Naive thymus-derived CD8-positive, alpha-beta T cell (primary cell): ENCODE measurements around the gene PRKCSH. TPM values are rescaled to one million over a fixed set of nuclear protein-coding genes. Genes with fewer than 3 reads are reported as not detected.
"Not testable (repeated sequence)": the region's sequence is repeated elsewhere in the genome, so short reads cannot be mapped to it uniquely, and the experiment has no call there.

Source experiments
- ATAC-seq, 2 donors: fragments of 150-1000 bp; cut with Tn5 transposase in 1 of 2; sonication (Bioruptor Pico), chemical (Tn5 transposase) in 1 of 2; 1 replicate in 1 of 2; 2 replicates in 1 of 2; pipeline ENCODE4 v1.10.0; 2021; ENCODE audit warnings: mild to moderate bottlenecking in 2 of 2, moderate library complexity in 2 of 2
- POLR2A ChIA-PET: fragments of 350-600 bp; sonication (Branson Sonifier 250); formaldehyde crosslinking; loops from one replicate; lab custom pipeline; 2021; ENCODE audit warnings: antibody characterized with exemption; lab: Charles Lee
- DNase-seq, 10 donors: peaks; one replicate each; pipeline versions ENCODE4 v3.0.0 to v3.0.0-alpha.2; 2020 to 2022
- H3K27ac Mint-ChIP-seq, 10 donors: one replicate each; pipeline ENCODE4 v1.8.0; 2020 to 2022; ENCODE audit warnings: mild to moderate bottlenecking in 10 of 10, mixed read lengths in 10 of 10, moderate library complexity in 4 of 10, inconsistent platforms in 1 of 10
- H3K27me3 Mint-ChIP-seq, 5 donors: one replicate each; pipeline ENCODE4 v1.8.0; 2021 to 2022; ENCODE audit warnings: mixed read lengths in 5 of 5
- H3K36me3 Mint-ChIP-seq, 3 donors: one replicate each; pipeline ENCODE4 v1.8.0; 2020 to 2022; ENCODE audit warnings: mixed read lengths in 3 of 3, mild to moderate bottlenecking in 2 of 3, inconsistent platforms in 1 of 3
- H3K4me1 Mint-ChIP-seq, 4 donors: one replicate each; pipeline ENCODE4 v1.8.0; 2021 to 2022; ENCODE audit warnings: mixed read lengths in 4 of 4
- H3K4me3 Mint-ChIP-seq, 10 donors: one replicate each; pipeline ENCODE4 v1.8.0; 2020 to 2022; ENCODE audit warnings: mild to moderate bottlenecking in 10 of 10, mixed read lengths in 10 of 10, moderate library complexity in 6 of 10, inconsistent platforms in 1 of 10
- H3K9me3 Mint-ChIP-seq, 9 donors: one replicate each; pipeline ENCODE4 v1.8.0; 2020 to 2022; ENCODE audit warnings: mixed read lengths in 9 of 9, mild to moderate bottlenecking in 3 of 9, inconsistent platforms in 1 of 9, moderate library complexity in 1 of 9
- polyA plus RNA-seq, 3 donors: library from polyadenylated mRNA; unstranded; fragments of 300-500 nt; fragmentation: Illumina TruSeq; gene quantifications; one replicate each; pipeline ENCODE4 v1.2.3, GENCODE V29; 2021
- total RNA-seq, 8 experiments: library from RNA in 2 of 8; stranded (reverse) in 2 of 8; gene quantifications; one replicate each; pipeline ENCODE4 v1.2.3 and lab custom pipeline; 2021 to 2026

The PRKCSH gene
- total and polyA plus RNA-seq, 5 experiments from 2014 or later, result 23.5 to 262 (median 58.7) TPM

DNA sequence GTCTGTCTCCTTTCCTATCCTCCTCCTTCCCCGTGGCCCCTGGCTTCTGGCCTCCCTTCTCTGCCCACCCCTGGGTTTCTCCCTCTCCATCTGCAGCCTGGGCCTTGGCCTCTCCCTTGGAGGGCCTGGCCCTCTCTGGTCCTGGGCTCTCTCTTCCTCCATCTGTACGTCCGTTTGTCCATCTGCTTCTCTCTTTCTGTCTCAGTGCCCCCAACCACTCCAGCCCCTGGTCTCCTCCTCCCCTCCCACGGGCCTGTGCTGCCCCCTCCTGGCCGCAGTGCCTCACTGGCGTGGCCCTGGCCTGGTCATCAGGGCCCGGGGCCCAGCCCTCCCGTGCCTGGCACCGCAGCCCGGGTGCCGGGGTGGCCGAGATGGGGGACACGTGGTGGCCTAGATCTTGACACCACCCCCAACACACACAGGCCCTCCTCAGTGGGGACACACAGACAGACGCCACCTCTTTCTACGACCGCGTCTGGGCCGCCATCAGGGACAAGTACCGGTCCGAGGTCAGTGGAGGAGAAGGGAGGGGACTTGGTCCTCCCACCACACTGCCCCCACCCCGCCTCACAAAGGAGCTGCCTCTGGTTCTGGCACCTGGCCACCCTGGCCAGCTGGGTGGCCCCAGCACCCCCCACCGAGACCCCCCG lies 11.3 kb downstream of the PRKCSH start:
- peak; percentile 46 to 70 for ATAC-seq

DNA sequence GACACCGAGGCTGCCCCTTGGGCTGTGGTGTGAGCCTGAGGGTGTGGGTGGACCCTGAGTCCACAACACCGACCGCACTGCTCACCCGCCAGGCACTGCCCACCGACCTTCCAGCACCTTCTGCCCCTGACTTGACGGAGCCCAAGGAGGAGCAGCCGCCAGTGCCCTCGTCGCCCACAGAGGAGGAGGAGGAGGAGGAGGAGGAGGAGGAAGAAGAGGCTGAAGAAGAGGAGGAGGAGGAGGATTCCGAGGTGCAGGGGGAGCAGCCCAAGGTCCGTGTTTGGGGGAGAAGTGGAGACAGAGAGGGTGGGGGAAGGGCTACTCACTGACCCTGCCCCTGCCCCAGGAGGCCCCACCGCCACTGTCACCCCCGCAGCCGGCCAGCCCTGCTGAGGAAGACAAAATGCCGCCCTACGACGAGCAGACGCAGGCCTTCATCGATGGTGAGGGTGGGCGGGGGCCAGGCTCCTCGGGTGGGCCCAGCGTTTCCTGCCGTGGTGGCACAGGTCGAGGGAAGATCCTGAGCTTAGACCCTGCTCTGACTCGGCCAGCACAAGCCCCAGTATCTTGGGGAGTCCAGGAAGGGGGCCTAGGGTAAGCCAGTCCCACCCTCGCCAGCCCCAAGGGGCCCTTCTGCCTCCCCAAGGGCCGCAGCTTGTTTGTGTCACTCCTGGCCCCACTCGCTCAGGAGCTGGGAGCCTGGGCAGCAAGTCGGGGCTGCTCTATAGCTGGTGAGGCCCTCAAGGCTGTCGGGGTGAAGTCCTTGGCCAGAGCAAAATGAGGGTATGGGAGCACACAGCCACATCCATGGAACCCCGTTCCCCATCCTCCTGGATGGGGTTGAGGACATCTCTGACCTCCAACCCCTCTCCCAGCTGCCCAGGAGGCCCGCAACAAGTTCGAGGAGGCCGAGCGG lies 12.2 kb downstream of the PRKCSH start:
- POLR2A ChIA-PET, result no interaction called here
- Mint-ChIP-seq H3K4me3 (no peak overlapping the region), H3K4me1 (peaks cover 0 to 2% (median 0%) of the 10 kb centered on the region in 4 donors), H3K27ac (no peak overlapping the region), H3K9me3 (no peaks in the 10 kb centered on the region), H3K36me3 (peaks cover 0 to 52% (median 2%) of the 10 kb centered on the region in 3 donors), H3K27me3 (peaks cover 0 to 2% (median 0%) of the 10 kb centered on the region in 5 donors)
- ATAC-seq (no peak), DNase-seq (no peak)

More for the DNA sequence above, 11.3 kb downstream of the PRKCSH start:
- DNase-seq, result peak in 7 of 10 donors; percentile 31 to 75 (median 44)
- Mint-ChIP-seq H3K9me3 (no peaks in the 10 kb centered on the region), H3K27me3 (no peaks in the 10 kb centered on the region), H3K4me1 (peaks cover 2 to 7% (median 6%) of the 10 kb centered on the region in 4 donors), H3K4me3 (no peak overlapping the region), H3K36me3 (peaks cover 0 to 61% (median 5%) of the 10 kb centered on the region in 3 donors), H3K27ac (peak overlapping the region in 1 of 10 donors; percentile 15)
- POLR2A ChIA-PET, result no interaction called here

DNA sequence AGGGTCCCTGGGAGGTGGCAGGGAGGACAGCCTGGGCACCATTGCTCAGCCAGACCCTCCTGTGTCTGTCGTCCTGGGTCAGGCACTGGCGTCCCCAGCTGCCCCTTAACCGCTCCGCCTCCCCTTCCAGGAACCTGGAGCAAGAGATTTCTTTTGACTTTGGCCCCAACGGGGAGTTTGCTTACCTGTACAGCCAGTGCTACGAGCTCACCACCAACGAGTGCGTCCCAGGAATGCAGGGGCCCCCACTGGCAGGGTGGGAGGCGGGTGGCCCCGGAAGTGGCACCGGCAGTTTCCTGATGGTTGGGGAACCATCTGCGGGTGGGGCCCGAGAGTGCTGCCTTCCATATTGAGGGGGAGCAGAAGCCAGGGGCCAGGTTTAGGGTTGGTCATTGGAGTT lies 13.0 kb downstream of the PRKCSH start:
- Mint-ChIP-seq H3K27me3 (peaks cover 0 to 4% (median 0%) of the 10 kb centered on the region in 5 donors), H3K4me1 (peaks cover 0 to 5% (median 0%) of the 10 kb centered on the region in 4 donors), H3K36me3 (peaks cover 0 to 47% (median 2%) of the 10 kb centered on the region in 3 donors), H3K9me3 (no peaks in the 10 kb centered on the region), H3K4me3 (no peak overlapping the region), H3K27ac (no peak overlapping the region)
- no peak for ATAC-seq
- DNase-seq, result no peak
- POLR2A ChIA-PET, result no interaction called here

DNA sequence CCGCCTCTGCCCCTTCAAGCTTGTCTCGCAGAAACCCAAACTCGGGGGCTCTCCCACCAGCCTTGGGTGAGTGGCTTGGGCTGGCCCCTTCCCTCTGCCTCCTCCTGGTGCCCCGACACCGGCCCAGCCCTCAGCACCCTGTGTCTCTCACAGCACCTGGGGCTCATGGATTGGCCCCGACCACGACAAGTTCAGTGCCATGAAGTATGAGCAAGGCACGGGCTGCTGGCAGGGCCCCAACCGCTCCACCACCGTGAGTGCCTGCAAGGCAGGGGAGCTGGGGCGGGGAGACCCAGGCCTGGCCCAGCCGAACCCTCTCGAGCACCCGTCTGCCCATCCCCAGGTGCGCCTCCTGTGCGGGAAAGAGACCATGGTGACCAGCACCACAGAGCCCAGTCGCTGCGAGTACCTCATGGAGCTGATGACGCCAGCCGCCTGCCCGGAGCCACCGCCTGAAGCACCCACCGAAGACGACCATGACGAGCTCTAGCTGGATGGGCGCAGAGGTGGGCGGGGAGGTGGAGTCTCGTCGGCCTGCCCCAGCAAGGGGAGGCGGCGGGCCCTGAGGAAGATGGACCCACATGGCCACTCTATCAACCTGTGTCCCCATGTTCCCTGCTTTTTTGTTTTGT lies 13.6 kb downstream of the PRKCSH start:
- POLR2A ChIA-PET, result no interaction called here
- DNase-seq (no peak), ATAC-seq (no peak)
- Mint-ChIP-seq H3K27me3 (peaks cover 0 to 5% (median 0%) of the 10 kb centered on the region in 5 donors), H3K4me3 (no peak overlapping the region), H3K36me3 (peaks cover 0 to 42% (median 2%) of the 10 kb centered on the region in 3 donors), H3K4me1 (peaks cover 0 to 5% (median 0%) of the 10 kb centered on the region in 4 donors), H3K27ac (no peak overlapping the region), H3K9me3 (no peaks in the 10 kb centered on the region)

DNA sequence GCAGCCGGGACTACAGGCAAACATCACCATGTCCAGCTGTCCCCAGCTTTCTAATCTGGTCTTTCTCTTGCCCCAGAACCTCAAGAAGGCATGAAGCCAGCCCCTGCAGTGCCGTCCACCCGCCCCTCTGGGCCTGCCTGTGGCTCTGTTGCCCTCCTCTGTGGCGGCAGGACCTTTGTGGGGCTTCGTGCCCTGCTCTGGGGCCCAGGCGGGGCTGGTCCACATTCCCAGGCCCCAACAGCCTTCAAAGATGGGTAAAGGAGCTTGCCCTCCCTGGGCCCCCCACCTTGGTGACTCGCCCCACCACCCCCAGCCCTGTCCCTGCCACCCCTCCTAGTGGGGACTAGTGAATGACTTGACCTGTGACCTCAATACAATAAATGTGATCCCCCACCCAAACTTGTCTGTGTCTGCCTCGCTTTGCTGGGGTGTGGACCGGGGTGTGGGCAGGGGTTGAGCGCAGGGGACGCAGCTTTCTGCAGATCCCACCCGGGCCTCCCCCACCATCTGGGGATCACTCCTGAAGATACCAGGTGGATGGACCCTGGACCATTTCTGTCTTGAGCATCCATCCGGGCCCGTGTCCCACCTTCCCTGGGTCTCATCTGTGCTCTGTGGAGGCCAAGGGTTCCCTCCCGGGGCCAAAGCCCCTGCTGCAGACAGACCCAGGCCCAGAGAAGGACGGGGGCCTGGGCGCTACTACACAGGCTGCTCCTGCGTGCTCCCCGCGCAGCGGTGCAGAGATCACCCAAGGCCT lies 15.3 kb downstream of the PRKCSH start:
- Mint-ChIP-seq H3K27ac (no peak overlapping the region), H3K9me3 (no peaks in the 10 kb centered on the region), H3K4me3 (no peak overlapping the region), H3K27me3 (peaks cover 0 to 5% (median 0%) of the 10 kb centered on the region in 5 donors), H3K36me3 (peaks cover 0 to 28% (median 2%) of the 10 kb centered on the region in 3 donors), H3K4me1 (peaks cover 0 to 5% (median 0%) of the 10 kb centered on the region in 4 donors)
- ATAC-seq, result no peak
- no peak for DNase-seq
- POLR2A ChIA-PET, result no interaction called here

DNA sequence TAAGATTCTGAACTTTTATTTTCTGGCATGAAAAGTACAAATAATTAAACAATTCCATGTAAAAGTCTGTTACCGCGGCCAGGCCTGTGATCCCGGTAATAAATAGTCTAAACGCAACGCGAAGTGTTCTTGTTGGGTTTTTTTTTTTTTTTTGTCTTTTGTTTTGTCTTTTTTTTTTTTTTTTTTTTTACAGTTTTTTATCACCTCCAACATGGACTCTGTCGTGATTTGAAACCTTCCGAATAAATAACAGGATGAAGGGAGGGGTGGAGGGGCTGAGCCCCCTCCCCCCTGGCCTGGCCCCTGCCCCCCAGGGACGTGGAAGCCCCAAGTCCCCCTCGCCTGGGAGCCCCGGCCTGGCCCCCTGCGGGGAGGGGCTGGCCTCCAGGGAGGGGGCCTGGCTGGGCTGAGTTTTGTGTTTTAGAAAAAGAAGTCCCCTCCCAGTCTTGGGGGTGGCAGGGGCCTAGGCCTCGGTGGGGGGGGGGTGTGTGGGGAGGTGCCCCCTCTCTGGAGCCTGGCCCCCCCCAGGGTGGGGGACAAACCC lies 16.0 kb downstream of the PRKCSH start:
- no peaks in the 10 kb centered on the region for H3K9me3 Mint-ChIP-seq
- H3K4me3 Mint-ChIP-seq, result no peak overlapping the region
- H3K4me1 Mint-ChIP-seq, result peaks cover 0 to 5% (median 0%) of the 10 kb centered on the region in 4 donors
- no peak for ATAC-seq
- DNase-seq, result no peak
- no peak overlapping the region for H3K27ac Mint-ChIP-seq
- POLR2A ChIA-PET, result interaction anchor here (0.7 kb wide), 1 partner anchor 147 kb away, joined by 3 read pairs; no protein-coding TSS in a partner anchor
- peaks cover 0 to 5% (median 0%) of the 10 kb centered on the region in 5 donors for H3K27me3 Mint-ChIP-seq
- peaks cover 0 to 28% (median 2%) of the 10 kb centered on the region in 3 donors for H3K36me3 Mint-ChIP-seq

DNA sequence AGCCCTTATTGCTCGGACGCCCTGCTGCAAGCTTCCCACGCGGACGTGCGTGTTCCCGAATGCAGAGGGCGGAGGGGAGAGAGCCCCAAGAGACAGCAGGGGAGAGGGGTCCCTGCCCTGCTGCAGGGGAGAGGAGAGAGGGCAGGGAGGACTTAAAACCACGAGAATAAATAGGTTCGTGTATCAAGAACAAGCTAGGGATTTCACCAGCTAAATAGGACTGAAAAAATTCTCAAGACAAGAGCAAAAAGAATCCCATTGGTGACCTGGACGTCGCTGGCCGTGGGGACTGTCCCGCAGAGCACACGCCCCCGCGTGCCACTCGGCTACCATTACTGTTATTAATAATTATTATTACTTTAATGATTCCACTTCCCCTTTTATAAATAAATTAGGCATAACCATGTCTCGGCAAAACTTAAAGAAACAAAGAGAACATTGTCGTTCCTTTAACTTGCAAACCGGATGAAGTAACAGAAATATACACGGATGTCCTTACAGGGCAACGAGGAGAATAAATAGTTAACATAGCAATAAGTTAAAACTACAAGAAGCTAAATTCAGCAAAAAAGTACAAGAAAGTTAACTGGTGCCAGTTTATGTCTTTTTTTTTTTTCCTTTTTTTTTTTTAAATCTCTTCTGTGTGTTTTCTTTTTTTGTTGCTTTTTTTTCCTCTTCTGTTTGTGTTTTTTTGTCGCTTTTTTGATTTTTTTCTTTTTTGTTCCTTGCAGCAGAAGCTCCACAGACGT lies 16.6 kb downstream of the PRKCSH start:
- Mint-ChIP-seq H3K9me3 (no peaks in the 10 kb centered on the region), H3K4me1 (peaks cover 0 to 3% (median 0%) of the 10 kb centered on the region in 4 donors), H3K27me3 (peaks cover 0 to 5% (median 0%) of the 10 kb centered on the region in 5 donors), H3K36me3 (peaks cover 0 to 25% (median 2%) of the 10 kb centered on the region in 3 donors), H3K4me3 (no peak overlapping the region), H3K27ac (peak overlapping the region in 1 of 10 donors; percentile 47)
- ATAC-seq (no peak), DNase-seq (no peak)
- POLR2A ChIA-PET, result interaction anchor here (0.7 to 1.1 kb wide), 2 partner anchors 137 to 146 kb away, joined by 3 to 4 read pairs; no protein-coding TSS in a partner anchor

- Mint-ChIP-seq H3K27ac (peak overlapping the region in 1 of 10 donors; percentile 47), H3K36me3 (peaks cover 0 to 25% (median 2%) of the 10 kb centered on the region in 3 donors)
- ATAC-seq, result no peak
Measured at GRCh38 chr19:11452620-11453310, 17.3 kb downstream of the PRKCSH start.

GRCh38 chr19:11453468-11454341 lies 18.3 kb downstream of the PRKCSH start:
- ATAC-seq (peak; percentile 38 to 49), DNase-seq (peak in 1 of 10 donors; percentile 13)
- H3K27ac Mint-ChIP-seq, result no peak overlapping the region
- POLR2A ChIA-PET, result no interaction called here
- peaks cover 0 to 3% (median 1%) of the 10 kb centered on the region in 4 donors for H3K4me1 Mint-ChIP-seq
- no peaks in the 10 kb centered on the region for H3K9me3 Mint-ChIP-seq
- H3K36me3 Mint-ChIP-seq, result peaks cover 0 to 21% (median 2%) of the 10 kb centered on the region in 3 donors
- H3K4me3 Mint-ChIP-seq, result no peak overlapping the region
- peaks cover 0 to 13% (median 4%) of the 10 kb centered on the region in 5 donors for H3K27me3 Mint-ChIP-seq

More at GRCh38 chr19:11452620-11453310, 17.3 kb downstream of the PRKCSH start:
- DNase-seq, result no peak
- H3K9me3 Mint-ChIP-seq, result no peaks in the 10 kb centered on the region
- peaks cover 0 to 3% (median 0%) of the 10 kb centered on the region in 4 donors for H3K4me1 Mint-ChIP-seq
- POLR2A ChIA-PET, result interaction anchor here (1.1 kb wide), 1 partner anchor 138 kb away, joined by 4 read pairs; no protein-coding TSS in a partner anchor
- H3K4me3 Mint-ChIP-seq, result no peak overlapping the region
- H3K27me3 Mint-ChIP-seq, result peaks cover 0 to 5% (median 0%) of the 10 kb centered on the region in 5 donors

GRCh38 chr19:11455233-11455554 lies 19.8 kb downstream of the PRKCSH start:
- H3K4me3 Mint-ChIP-seq, POLR2A ChIA-PET, H3K36me3 Mint-ChIP-seq, ATAC-seq, H3K9me3 Mint-ChIP-seq, DNase-seq, H3K4me1 Mint-ChIP-seq: not testable (repeated sequence)
- H3K27me3 Mint-ChIP-seq, result peaks cover 0 to 23% (median 10%) of the 10 kb centered on the region in 5 donors
- H3K27ac Mint-ChIP-seq, result peak overlapping the region in 1 of 10 donors; percentile 37
